Peyer's patch (tissue), 4 donors: ENCODE data around the gene ETV6. TPM values are rescaled to one million over a fixed set of nuclear protein-coding genes. Genes with fewer than 3 reads are reported as not detected.

Experiments used
- DNase-seq, 3 donors: peaks; one replicate each; pipeline ENCODE4 v3.0.0-alpha.2; 2017 to 2019
- H3K27ac ChIP-seq, 4 donors: fragments of 200-600 bp; sonication (generic); one replicate each; pipeline ENCODE4 v1.5.1; 2016 to 2019
- H3K27me3 ChIP-seq, 2 donors: fragments of 200-600 bp; sonication (generic); one replicate each; pipeline ENCODE4 v1.5.1; 2019
- H3K36me3 ChIP-seq, 3 donors: fragments of 200-600 bp; sonication (generic); one replicate each; pipeline ENCODE4 v1.5.1; 2016 to 2019
- H3K4me1 ChIP-seq, 4 donors: fragments of 200-600 bp; sonication (generic); one replicate each; pipeline ENCODE4 v1.5.1; 2016 to 2019
- H3K4me3 ChIP-seq, 4 donors: fragments of 200-600 bp; sonication (generic); 1 replicate in 3 of 4; 2 replicates in 1 of 4; pipeline ENCODE4 v1.5.1; 2016 to 2019; ENCODE audit warnings: mild to moderate bottlenecking in 1 of 4
- H3K9me3 ChIP-seq, 4 donors: fragments of 200-600 bp; sonication (generic); one replicate each; pipeline ENCODE4 v1.5.1; 2016 to 2019; ENCODE audit warnings: mild to moderate bottlenecking in 1 of 4
- POLR2A ChIP-seq, 2 donors: fragments of 450-650 bp; IDR thresholded peaks; one replicate each; pipeline ENCODE4 v1.5.1; 2017; ENCODE audit warnings: antibody characterized with exemption in 2 of 2, mild to moderate bottlenecking in 2 of 2, moderate library complexity in 2 of 2
- total RNA-seq, 4 donors: library from RNA; depleted of rRNA; stranded (reverse); fragments of >200 nt; gene quantifications; one replicate each; pipeline ENCODE4 v1.1.0, GENCODE V29; 2016
- TF ChIP-seq, protein P1 (sequence below), 6 experiments: fragments of 450-650 bp in 4 of 6; fragments of 200-600 bp in 2 of 6; sonication (generic) in 1 of 6; IDR thresholded peaks; one replicate each; pipeline ENCODE4 v1.5.1; 2017 to 2019; ENCODE audit warnings: antibody characterized with exemption in 6 of 6, mild to moderate bottlenecking in 3 of 6, moderate library complexity in 1 of 6

Gene ETV6
- total RNA-seq, 4 donors from 2014 or later = 35.4 to 49.5 (median 42.2) TPM

DNA sequence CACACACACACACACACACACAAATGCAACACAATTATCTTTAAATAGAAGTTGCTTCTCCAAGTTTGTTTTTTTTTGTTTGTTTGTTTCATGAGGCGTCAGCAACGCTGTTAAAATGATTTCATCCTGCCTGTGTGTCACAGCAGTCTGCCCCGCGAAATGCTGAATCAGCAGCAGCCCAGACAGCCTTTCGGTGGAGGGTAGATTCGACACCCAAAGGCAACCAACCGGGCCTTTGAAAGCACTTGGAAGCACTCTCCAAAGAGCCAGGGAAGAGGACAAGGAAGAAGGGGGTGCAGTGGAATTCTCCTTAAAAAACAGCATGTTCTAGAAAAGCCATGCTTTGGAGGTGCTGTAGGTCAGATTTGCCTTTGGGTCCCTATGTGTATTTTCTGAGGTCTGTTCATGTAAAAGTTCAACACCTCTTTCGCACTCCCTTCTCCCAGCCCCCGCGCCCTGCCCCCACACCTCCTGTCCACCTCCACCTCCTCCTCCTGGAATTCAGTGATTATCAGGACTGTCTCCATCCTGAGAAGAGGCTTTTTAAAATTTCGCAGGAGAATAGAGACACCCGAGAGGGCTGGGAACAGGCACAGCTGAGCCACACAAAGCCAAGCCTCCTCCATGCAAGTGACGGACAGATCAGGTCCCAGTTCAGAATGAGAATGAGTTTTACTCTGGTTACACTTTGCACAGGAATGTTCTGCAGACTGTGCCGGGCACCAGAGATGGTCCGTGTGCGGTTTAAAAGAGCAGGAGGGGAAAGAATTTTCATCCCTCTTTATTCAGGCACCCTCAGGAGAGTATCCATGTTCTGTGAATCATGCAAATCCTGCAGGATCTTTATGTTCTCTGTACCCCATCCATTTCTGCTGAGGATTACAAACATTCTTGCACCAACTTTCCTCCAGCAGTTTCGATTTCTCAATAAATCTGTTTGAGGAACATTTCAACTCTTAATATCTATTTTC is 177.9 kb downstream of the ETV6 start:
- peaks cover 0 to 9% (median 0%) of the 10 kb centered on the region in 3 donors for H3K36me3 ChIP-seq
- TF ChIP-seq, protein P1, sequence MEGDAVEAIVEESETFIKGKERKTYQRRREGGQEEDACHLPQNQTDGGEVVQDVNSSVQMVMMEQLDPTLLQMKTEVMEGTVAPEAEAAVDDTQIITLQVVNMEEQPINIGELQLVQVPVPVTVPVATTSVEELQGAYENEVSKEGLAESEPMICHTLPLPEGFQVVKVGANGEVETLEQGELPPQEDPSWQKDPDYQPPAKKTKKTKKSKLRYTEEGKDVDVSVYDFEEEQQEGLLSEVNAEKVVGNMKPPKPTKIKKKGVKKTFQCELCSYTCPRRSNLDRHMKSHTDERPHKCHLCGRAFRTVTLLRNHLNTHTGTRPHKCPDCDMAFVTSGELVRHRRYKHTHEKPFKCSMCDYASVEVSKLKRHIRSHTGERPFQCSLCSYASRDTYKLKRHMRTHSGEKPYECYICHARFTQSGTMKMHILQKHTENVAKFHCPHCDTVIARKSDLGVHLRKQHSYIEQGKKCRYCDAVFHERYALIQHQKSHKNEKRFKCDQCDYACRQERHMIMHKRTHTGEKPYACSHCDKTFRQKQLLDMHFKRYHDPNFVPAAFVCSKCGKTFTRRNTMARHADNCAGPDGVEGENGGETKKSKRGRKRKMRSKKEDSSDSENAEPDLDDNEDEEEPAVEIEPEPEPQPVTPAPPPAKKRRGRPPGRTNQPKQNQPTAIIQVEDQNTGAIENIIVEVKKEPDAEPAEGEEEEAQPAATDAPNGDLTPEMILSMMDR (IDR thresholded peaks at IDR 0.05) = no peak
- no peak for TF ChIP-seq POLR2A (IDR thresholded peaks at IDR 0.05)
- H3K4me1 ChIP-seq = peaks cover 0 to 18% (median 10%) of the 10 kb centered on the region in 4 donors
- no peaks in the 10 kb centered on the region for H3K27me3 ChIP-seq
- H3K27ac ChIP-seq = peak overlapping the region in 3 of 4 donors; percentile 10 to 50 (median 28)
- no peaks in the 10 kb centered on the region for H3K9me3 ChIP-seq
- no peak overlapping the region for H3K4me3 ChIP-seq
- no peak for DNase-seq

DNA sequence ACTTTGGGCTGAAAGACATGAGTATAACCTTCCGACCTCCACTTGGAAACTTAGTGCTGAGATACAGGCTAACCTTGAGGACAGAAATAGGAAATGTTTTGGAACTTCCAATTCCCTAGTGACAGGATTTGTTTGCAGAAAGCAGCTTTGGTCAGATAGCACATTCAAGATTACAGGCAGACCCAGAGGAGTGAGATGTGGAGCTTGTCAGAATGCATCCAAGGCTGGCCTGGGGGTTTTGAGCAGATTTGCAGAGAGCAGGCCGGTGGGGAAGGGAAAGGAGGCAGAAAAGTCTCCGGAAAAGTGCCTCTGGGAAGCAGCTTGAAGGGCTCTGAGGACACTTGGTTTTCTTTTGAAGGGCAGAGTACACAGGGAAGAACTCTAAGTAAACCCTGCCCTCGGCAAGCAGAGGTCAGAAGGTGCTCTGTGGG is 180.3 kb downstream of the ETV6 start:
- Histone ChIP-seq H3K9me3 (no peaks in the 10 kb centered on the region), H3K4me3 (no peak overlapping the region), H3K27ac (peak overlapping the region in 3 of 4 donors; percentile 6 to 55 (median 31)), H3K27me3 (no peaks in the 10 kb centered on the region), H3K36me3 (peaks cover 0 to 9% (median 0%) of the 10 kb centered on the region in 3 donors), H3K4me1 (peaks cover 0 to 18% (median 4%) of the 10 kb centered on the region in 4 donors)
- no peak for DNase-seq
- TF ChIP-seq, protein P1 (IDR thresholded peaks at IDR 0.05) = no peak
- TF ChIP-seq POLR2A (IDR thresholded peaks at IDR 0.05) = no peak

DNA sequence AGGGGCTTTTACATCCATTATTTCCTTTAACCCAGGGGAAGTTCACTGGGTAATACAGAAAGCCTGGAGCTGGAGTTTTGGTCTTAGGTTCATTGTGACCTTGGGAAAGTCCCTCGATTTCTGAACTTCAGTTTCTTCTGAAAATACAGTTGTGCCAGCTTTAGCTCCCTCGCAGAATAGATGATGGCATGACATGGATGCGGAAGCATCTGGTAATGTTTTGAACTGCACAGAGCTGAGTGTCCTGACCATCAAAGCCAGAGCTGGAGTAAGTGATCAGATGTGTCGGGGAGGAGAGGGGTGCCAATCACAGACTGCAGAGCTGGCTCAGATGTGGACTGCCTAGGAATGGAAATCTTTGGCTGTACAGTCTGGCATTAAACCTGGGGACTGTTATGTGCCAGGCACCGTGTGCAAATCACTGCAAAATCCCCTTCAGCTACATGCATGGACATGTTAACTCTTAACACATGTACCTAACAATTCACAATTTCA is 180.9 kb downstream of the ETV6 start:
- Histone ChIP-seq H3K4me3 (no peak overlapping the region), H3K27ac (peak overlapping the region in 2 of 4 donors; percentile 6 to 55), H3K27me3 (no peaks in the 10 kb centered on the region), H3K36me3 (peaks cover 0 to 9% (median 0%) of the 10 kb centered on the region in 3 donors), H3K9me3 (no peaks in the 10 kb centered on the region), H3K4me1 (peaks cover 0 to 22% (median 4%) of the 10 kb centered on the region in 4 donors)
- no peak for DNase-seq
- TF ChIP-seq, protein P1 (IDR thresholded peaks at IDR 0.05) = no peak
- TF ChIP-seq POLR2A (IDR thresholded peaks at IDR 0.05) = no peak

DNA sequence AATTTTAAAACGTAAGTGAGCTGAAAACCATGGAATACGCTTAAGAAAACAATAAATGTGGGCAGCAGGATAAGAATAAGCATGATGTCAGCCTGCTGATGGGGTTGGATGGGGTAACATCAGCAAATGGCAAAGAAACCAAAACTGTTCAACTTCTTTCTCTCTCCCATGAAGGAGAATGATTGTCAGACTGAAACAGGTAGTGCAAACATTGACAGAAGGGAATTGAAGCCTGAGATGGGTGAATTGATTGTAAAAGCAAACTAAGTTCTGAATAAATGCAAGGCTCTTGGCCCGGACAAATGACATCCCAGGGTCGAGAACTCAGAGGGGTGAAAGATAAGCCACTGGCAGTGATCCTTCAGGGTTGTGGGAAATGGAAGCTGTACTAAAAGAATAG is 182.6 kb downstream of the ETV6 start:
- Histone ChIP-seq H3K27ac (no peak overlapping the region), H3K4me3 (no peak overlapping the region), H3K4me1 (peaks cover 0 to 34% (median 6%) of the 10 kb centered on the region in 4 donors), H3K36me3 (peaks cover 0 to 9% (median 0%) of the 10 kb centered on the region in 3 donors), H3K9me3 (no peaks in the 10 kb centered on the region), H3K27me3 (no peaks in the 10 kb centered on the region)
- TF ChIP-seq, protein P1 (IDR thresholded peaks at IDR 0.05) = no peak
- no peak for TF ChIP-seq POLR2A (IDR thresholded peaks at IDR 0.05)
- no peak for DNase-seq

DNA sequence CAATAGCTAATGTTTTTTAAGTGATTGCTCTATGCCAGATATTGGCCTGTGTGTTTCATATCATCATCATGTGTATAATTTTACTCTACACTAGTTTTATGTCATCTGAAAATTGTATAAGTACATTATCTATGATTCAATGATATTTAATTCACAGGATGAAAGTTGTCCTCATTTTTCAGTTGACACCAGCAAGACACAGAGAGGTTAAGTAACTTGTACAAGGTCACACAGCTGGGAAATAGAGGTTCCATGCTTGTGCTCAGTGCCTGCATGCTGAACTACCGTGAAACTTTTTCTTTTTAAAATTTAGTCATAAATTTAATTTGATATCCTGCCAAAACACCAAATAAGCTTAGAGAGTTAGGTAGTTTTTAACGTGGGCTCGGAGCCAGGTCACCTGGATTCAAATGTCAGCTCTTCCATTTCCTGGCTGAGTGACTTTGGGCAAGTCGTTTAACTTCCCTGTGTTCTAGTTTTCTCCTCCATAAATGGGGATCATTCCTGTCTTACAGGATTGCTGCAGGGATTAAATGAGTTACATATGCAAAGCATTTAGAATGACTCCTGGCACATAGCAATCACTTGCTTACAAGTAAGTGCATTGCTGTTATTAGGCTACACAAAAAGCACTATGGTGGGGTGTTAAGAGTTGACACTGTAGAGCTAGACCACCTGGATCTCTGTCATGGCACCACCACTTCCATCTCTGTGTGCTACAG is 183.9 kb downstream of the ETV6 start:
- peaks cover 0 to 9% (median 0%) of the 10 kb centered on the region in 3 donors for H3K36me3 ChIP-seq
- H3K27ac ChIP-seq = no peak overlapping the region
- no peaks in the 10 kb centered on the region for H3K27me3 ChIP-seq
- H3K9me3 ChIP-seq = no peaks in the 10 kb centered on the region
- H3K4me1 ChIP-seq = peaks cover 0 to 38% (median 9%) of the 10 kb centered on the region in 4 donors
- TF ChIP-seq, protein P1 (IDR thresholded peaks at IDR 0.05) = no peak
- no peak for TF ChIP-seq POLR2A (IDR thresholded peaks at IDR 0.05)
- DNase-seq = no peak
- no peak overlapping the region for H3K4me3 ChIP-seq
